A673 (cell line): ENCODE results near the gene TRAF3IP1. TPM values are rescaled to one million over a fixed set of nuclear protein-coding genes. Genes with fewer than 3 reads are reported as not detected.

Experiments
- BruUV-seq: library from RNA; stranded (reverse); fragments of 400-500 nt; replicated peaks from 2 replicates; lab custom pipeline; 2021; lab: Mats Ljungman, UMichigan
- CTCF ChIA-PET: fragments of 300-600 bp; sonication (Branson Sonifier 250); formaldehyde crosslinking; loops from one replicate; lab custom pipeline; 2022; ENCODE audit warnings: antibody characterized with exemption; lab: Charles Lee
- POLR2A ChIA-PET: fragments of 300-600 bp; sonication (Branson Sonifier 250); formaldehyde crosslinking; loops from one replicate; lab custom pipeline; 2022; ENCODE audit warnings: antibody characterized with exemption; ENCODE audit not compliant: low non-redundant PET; lab: Charles Lee
- DNase-seq: peaks from one replicate; pipeline ENCODE4 v3.0.0-alpha.2; 2015; ENCODE audit warnings: low spot score
- H3K27ac ChIP-seq: fragments of 200-600 bp; sonication (generic); 2 replicates; pipeline ENCODE4 v1.5.1; 2016; ENCODE audit warnings: mixed run types, low read depth, mild to moderate bottlenecking, mixed read lengths, antibody characterized with exemption, low read length; ENCODE audit not compliant: poor library complexity, severe bottlenecking
- H3K27me3 ChIP-seq: fragments of 200-600 bp; sonication (generic); replicated peaks from 2 replicates; pipeline ENCODE4 v1.6.1; 2017; ENCODE audit warnings: mixed run types, low read depth, mild to moderate bottlenecking, mixed read lengths, antibody characterized with exemption, low read length; ENCODE audit not compliant: insufficient read depth, poor library complexity
- H3K36me3 ChIP-seq: fragments of 200-600 bp; sonication (generic); 2 replicates; pipeline ENCODE4 v1.6.1; 2016; ENCODE audit warnings: mixed run types, mild to moderate bottlenecking, mixed read lengths, antibody characterized with exemption, low read length; ENCODE audit not compliant: insufficient read depth, poor library complexity, severe bottlenecking
- H3K4me1 ChIP-seq: fragments of 200-600 bp; sonication (generic); 2 replicates; pipeline ENCODE4 v1.6.1; 2017; ENCODE audit warnings: mixed run types, mild to moderate bottlenecking, mixed read lengths, antibody characterized with exemption, low read length; ENCODE audit not compliant: insufficient read depth, poor library complexity, severe bottlenecking
- H3K4me3 ChIP-seq: fragments of 200-600 bp; sonication (generic); 2 replicates; pipeline ENCODE4 v1.5.1; 2016; ENCODE audit warnings: low read depth, mixed run types, mild to moderate bottlenecking, mixed read lengths, low read length; ENCODE audit not compliant: poor library complexity, severe bottlenecking
- H3K9me3 ChIP-seq: fragments of 200-600 bp; sonication (generic); 2 replicates; pipeline ENCODE4 v1.6.1; 2016; ENCODE audit warnings: mixed run types, low read depth, mild to moderate bottlenecking, mixed read lengths, antibody characterized with exemption, low read length; ENCODE audit not compliant: poor library complexity, severe bottlenecking
- EZH2 ChIP-seq: fragments of 200-600 bp; sonication (generic); IDR thresholded peaks from 2 replicates; pipeline ENCODE4 v1.6.1; 2017; ENCODE audit warnings: borderline replicate concordance, low read depth, mild to moderate bottlenecking, mixed read lengths, antibody characterized with exemption, low read length; ENCODE audit not compliant: poor library complexity, severe bottlenecking
- intact Hi-C: fragments of 100-400 bp; cut with micrococcal nuclease; formaldehyde crosslinking; loops from one replicate; pipeline ENCODE4 v1.10.0; 2022; ENCODE audit not compliant: unreplicated experiment
- total RNA-seq: library from RNA; stranded (reverse); gene quantifications from 2 replicates; pipeline ENCODE4 v1.2.3, GENCODE V29; 2021
- TF ChIP-seq, protein P1 (sequence below): fragments of 300-800, 200-600 bp; sonication (generic); conservative IDR thresholded peaks from 2 replicates; pipeline ENCODE4 v1.5.1; 2017; ENCODE audit warnings: low read depth, mild to moderate bottlenecking, antibody characterized with exemption, low read length, moderate library complexity, mixed read lengths

TRAF3IP1 gene
- total RNA-seq, 1 experiment from 2014 or later = 23.0 TPM

DNA sequence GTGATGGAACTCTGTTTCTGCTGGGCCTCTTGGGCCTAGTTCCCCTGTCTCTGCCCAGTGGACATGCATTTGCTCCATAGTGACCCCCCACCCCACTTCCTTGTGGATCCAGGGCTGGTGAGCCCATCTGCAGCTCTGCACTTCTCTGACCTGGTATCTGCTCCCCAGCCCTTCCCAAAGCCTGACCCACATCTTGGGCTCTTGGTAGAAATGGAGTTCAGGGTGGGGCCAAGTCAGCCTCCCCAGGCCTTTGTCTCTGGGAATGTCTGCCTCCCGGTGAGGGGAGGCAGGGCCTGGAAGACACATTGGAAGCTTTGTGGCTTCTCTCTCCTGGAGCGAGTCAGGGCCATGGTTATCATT, 6.3 kb upstream of the TRAF3IP1 start:
- intact Hi-C loops = no loop called here

DNA sequence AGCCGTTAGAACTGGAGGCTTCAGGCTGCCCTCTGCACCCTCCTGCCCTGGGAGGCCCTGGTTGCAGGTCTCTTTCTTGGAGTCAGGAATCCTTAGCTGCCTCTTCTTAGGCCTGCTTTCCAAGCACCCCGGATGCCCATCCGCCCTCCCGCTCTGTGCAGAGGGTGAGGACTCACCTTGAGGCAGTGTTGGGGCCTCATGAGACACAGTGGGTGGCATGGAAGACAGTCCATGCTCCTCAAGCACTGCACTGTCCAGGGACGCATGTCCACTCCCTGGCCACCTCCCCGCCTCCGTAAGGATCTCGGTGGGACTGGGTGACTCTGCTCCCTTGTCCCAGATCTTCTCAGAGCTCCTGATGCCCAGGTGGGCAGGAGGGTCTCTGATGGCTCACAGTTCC, 5.7 kb upstream of the TRAF3IP1 start:
- H3K27ac ChIP-seq = no peak overlapping the region
- H3K36me3 ChIP-seq = no peaks in the 10 kb centered on the region
- no peaks in the 10 kb centered on the region for H3K4me1 ChIP-seq
- ChIA-PET CTCF (no interaction called here), POLR2A (no interaction called here)
- H3K4me3 ChIP-seq = no peak overlapping the region
- intact Hi-C loops = no loop called here
- no peaks in the 10 kb centered on the region for H3K27me3 ChIP-seq
- DNase-seq = no peak
- no peak for TF ChIP-seq EZH2
- TF ChIP-seq, protein P1, sequence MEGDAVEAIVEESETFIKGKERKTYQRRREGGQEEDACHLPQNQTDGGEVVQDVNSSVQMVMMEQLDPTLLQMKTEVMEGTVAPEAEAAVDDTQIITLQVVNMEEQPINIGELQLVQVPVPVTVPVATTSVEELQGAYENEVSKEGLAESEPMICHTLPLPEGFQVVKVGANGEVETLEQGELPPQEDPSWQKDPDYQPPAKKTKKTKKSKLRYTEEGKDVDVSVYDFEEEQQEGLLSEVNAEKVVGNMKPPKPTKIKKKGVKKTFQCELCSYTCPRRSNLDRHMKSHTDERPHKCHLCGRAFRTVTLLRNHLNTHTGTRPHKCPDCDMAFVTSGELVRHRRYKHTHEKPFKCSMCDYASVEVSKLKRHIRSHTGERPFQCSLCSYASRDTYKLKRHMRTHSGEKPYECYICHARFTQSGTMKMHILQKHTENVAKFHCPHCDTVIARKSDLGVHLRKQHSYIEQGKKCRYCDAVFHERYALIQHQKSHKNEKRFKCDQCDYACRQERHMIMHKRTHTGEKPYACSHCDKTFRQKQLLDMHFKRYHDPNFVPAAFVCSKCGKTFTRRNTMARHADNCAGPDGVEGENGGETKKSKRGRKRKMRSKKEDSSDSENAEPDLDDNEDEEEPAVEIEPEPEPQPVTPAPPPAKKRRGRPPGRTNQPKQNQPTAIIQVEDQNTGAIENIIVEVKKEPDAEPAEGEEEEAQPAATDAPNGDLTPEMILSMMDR = no peak
- no peaks in the 10 kb centered on the region for H3K9me3 ChIP-seq
- no TSS peak for BruUV-seq

More for the DNA sequence above, 6.3 kb upstream of the TRAF3IP1 start:
- Histone ChIP-seq H3K4me3 (no peak overlapping the region), H3K4me1 (no peaks in the 10 kb centered on the region), H3K27me3 (no peaks in the 10 kb centered on the region), H3K9me3 (no peaks in the 10 kb centered on the region), H3K27ac (no peak overlapping the region), H3K36me3 (no peaks in the 10 kb centered on the region)
- TF ChIP-seq EZH2 = no peak
- TF ChIP-seq, protein P1 = no peak
- ChIA-PET POLR2A (no interaction called here), CTCF (no interaction called here)
- no peak for DNase-seq
- no TSS peak for BruUV-seq

DNA sequence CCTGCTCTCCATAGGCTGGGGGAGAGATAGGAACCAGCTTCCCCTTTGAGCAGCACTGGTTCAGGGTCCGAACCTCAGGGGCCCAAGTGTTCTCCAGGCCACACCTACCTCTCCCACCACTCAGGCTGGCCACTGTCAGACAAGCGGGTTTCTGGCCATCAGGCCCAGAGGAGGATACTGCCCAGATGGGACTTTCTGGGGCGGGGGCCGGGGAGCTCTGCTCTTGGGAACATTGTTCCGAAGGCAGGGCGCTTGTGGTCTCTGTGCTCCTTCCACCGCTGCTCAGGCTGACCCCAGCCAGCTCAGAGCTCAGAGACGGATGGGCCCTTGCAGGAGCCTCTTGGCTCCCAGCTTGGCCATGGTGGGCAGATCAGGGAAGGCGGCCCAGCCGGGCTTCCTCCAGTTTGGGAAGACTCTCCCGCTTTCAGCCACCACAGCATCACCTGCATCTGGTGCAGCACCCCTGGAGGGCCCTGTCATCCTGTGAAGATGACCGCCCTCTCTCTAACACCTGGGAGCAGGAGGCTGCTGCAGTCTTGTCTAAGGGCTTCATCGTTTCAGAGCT, 5.2 kb upstream of the TRAF3IP1 start:
- Histone ChIP-seq H3K4me3 (no peak overlapping the region), H3K27ac (no peak overlapping the region), H3K9me3 (no peaks in the 10 kb centered on the region), H3K36me3 (no peaks in the 10 kb centered on the region), H3K27me3 (no peaks in the 10 kb centered on the region), H3K4me1 (no peaks in the 10 kb centered on the region)
- no peak for DNase-seq
- BruUV-seq = no TSS peak
- intact Hi-C loops = no loop called here
- ChIA-PET POLR2A (no interaction called here), CTCF (no interaction called here)
- TF ChIP-seq, protein P1 = no peak
- no peak for TF ChIP-seq EZH2
